Astrocyte (in vitro differentiated cells and primary cell): ENCODE measurements around the gene SERPINA5. TPM values are rescaled to one million over a fixed set of nuclear protein-coding genes. Genes with fewer than 3 reads are reported as not detected.
"Not testable (repeated sequence)": the region's sequence is repeated elsewhere in the genome, so short reads cannot be mapped to it uniquely, and the experiment has no call there.

Experiments used
- DNase-seq: peaks from one replicate; pipeline ENCODE4 v3.0.0-alpha.2; 2010; ENCODE audit warnings: low read depth
- FAIRE-seq: peaks from 2 replicates; lab custom pipeline; 2011; peaks lifted over from hg19 to GRCh38; lab: Jason Lieb, UNC
- H2AFZ ChIP-seq: 2 replicates; pipeline ENCODE4 v1.6.0; 2012; ENCODE audit warnings: low read depth, low read length, inconsistent platforms
- H3K27ac ChIP-seq: 2 replicates; pipeline ENCODE4 v1.5.1; 2011; ENCODE audit warnings: low read depth, low read length, inconsistent platforms
- H3K27me3 ChIP-seq: 2 replicates; pipeline ENCODE4 v1.6.0; 2011; ENCODE audit warnings: low read length, inconsistent platforms; ENCODE audit not compliant: insufficient read depth
- H3K36me3 ChIP-seq: 2 replicates; pipeline ENCODE4 v1.5.1; 2011; ENCODE audit warnings: low read length, inconsistent platforms; ENCODE audit not compliant: insufficient read depth
- H3K4me1 ChIP-seq: 2 replicates; pipeline ENCODE4 v1.5.1; 2011; ENCODE audit warnings: low read length, inconsistent platforms; ENCODE audit not compliant: insufficient read depth
- H3K4me2 ChIP-seq: 2 replicates; pipeline ENCODE4 v1.6.0; 2012; ENCODE audit warnings: low read length, inconsistent platforms
- H3K4me3 ChIP-seq: 2 replicates; pipeline ENCODE4 v1.5.1; 2011; ENCODE audit warnings: low read depth, mild to moderate bottlenecking, low read length, inconsistent platforms; ENCODE audit not compliant: insufficient read depth
- H3K79me2 ChIP-seq: 2 replicates; pipeline ENCODE4 v1.6.0; 2012; ENCODE audit warnings: mild to moderate bottlenecking, low read length, inconsistent platforms; ENCODE audit not compliant: insufficient read depth
- H3K9ac ChIP-seq: 2 replicates; pipeline ENCODE4 v1.6.0; 2012; ENCODE audit warnings: mild to moderate bottlenecking, low read length, inconsistent platforms
- H3K9me3 ChIP-seq: 2 replicates; pipeline ENCODE4 v1.5.1; 2012; ENCODE audit warnings: low read depth, mild to moderate bottlenecking, low read length, inconsistent platforms; ENCODE audit not compliant: insufficient read depth
- H4K20me1 ChIP-seq: 2 replicates; pipeline ENCODE4 v1.6.0; 2012; ENCODE audit warnings: low read length, inconsistent platforms; ENCODE audit not compliant: insufficient read depth
- H3K27ac Mint-ChIP-seq: one replicate; pipeline ENCODE4 v1.8.0; 2021; ENCODE audit warnings: mild to moderate bottlenecking, mixed read lengths; ENCODE audit not compliant: unreplicated experiment
- H3K27me3 Mint-ChIP-seq: one replicate; pipeline ENCODE4 v1.8.0; 2021; ENCODE audit warnings: low read depth, mixed read lengths; ENCODE audit not compliant: unreplicated experiment
- H3K36me3 Mint-ChIP-seq: one replicate; pipeline ENCODE4 v1.8.0; 2021; ENCODE audit warnings: low read depth, mixed read lengths; ENCODE audit not compliant: unreplicated experiment
- H3K4me1 Mint-ChIP-seq: one replicate; pipeline ENCODE4 v1.8.0; 2021; ENCODE audit warnings: low read depth, mixed read lengths; ENCODE audit not compliant: unreplicated experiment
- H3K4me3 Mint-ChIP-seq: one replicate; pipeline ENCODE4 v1.8.0; 2021; ENCODE audit warnings: mild to moderate bottlenecking, moderate library complexity, mixed read lengths; ENCODE audit not compliant: unreplicated experiment
- H3K9me3 Mint-ChIP-seq: one replicate; pipeline ENCODE4 v1.8.0; 2021; ENCODE audit warnings: mild to moderate bottlenecking, mixed read lengths; ENCODE audit not compliant: unreplicated experiment
- EZH2 ChIP-seq: IDR thresholded peaks from 2 replicates; pipeline ENCODE4 v1.6.1; 2012; ENCODE audit warnings: mild to moderate bottlenecking, low read length, inconsistent platforms; ENCODE audit not compliant: insufficient read depth
- total RNA-seq: library from RNA; stranded (reverse); gene quantifications from 2 replicates; pipeline ENCODE4 v1.2.1, GENCODE V29; 2021
- TF ChIP-seq, protein P1 (sequence below): IDR thresholded peaks from 2 replicates; pipeline ENCODE4 v1.5.1; 2011; ENCODE audit warnings: low read depth, mild to moderate bottlenecking, inconsistent platforms, low read length, moderate library complexity; ENCODE audit not compliant: insufficient read depth

Gene SERPINA5
- total RNA-seq, 1 donor from 2014 or later, result 0.23 TPM

DNA sequence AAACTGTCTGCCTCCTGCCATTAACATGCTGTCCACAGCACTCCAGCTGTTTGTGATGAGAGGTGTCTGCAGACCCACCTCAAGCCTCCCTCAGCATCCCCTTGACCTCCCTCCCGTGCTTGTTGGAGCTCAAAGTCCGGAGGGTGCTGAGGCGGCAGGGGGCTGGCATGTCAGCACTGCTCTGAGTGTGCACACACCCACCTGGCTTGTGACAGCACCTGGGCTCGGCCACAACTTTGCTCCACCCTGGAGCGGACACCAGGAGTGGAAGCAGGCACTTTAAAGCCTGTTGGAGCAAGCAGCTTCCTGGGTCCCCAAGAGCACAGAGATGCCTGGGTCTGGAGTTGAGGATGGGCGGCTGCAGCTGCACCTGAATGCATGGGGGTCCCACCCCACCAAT lies 51.9 kb downstream of the SERPINA5 start:
- H3K36me3 ChIP-seq, result no peaks in the 10 kb centered on the region
- TF ChIP-seq, protein P1, sequence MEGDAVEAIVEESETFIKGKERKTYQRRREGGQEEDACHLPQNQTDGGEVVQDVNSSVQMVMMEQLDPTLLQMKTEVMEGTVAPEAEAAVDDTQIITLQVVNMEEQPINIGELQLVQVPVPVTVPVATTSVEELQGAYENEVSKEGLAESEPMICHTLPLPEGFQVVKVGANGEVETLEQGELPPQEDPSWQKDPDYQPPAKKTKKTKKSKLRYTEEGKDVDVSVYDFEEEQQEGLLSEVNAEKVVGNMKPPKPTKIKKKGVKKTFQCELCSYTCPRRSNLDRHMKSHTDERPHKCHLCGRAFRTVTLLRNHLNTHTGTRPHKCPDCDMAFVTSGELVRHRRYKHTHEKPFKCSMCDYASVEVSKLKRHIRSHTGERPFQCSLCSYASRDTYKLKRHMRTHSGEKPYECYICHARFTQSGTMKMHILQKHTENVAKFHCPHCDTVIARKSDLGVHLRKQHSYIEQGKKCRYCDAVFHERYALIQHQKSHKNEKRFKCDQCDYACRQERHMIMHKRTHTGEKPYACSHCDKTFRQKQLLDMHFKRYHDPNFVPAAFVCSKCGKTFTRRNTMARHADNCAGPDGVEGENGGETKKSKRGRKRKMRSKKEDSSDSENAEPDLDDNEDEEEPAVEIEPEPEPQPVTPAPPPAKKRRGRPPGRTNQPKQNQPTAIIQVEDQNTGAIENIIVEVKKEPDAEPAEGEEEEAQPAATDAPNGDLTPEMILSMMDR, result no peak
- TF ChIP-seq EZH2, result no peak
- H3K36me3 Mint-ChIP-seq, result peaks cover 2% of the 10 kb centered on the region
- no peaks in the 10 kb centered on the region for H3K4me1 ChIP-seq
- no peak overlapping the region for H3K4me3 ChIP-seq
- no peaks in the 10 kb centered on the region for H3K9me3 ChIP-seq
- peaks cover 30% of the 10 kb centered on the region for H3K27me3 Mint-ChIP-seq
- peaks cover 8% of the 10 kb centered on the region for H3K9me3 Mint-ChIP-seq
- H3K9ac ChIP-seq, result no peak overlapping the region
- H3K27ac Mint-ChIP-seq, result no peak overlapping the region
- peaks cover 4% of the 10 kb centered on the region for H3K4me1 Mint-ChIP-seq
- H3K27ac ChIP-seq, result no peak overlapping the region
- FAIRE-seq, result no peak
- peaks cover 4% of the 10 kb centered on the region for H3K27me3 ChIP-seq
- H2AFZ ChIP-seq, result no peak overlapping the region
- H3K4me3 Mint-ChIP-seq, result no peak overlapping the region
- no peaks in the 10 kb centered on the region for H3K79me2 ChIP-seq
- no peak for DNase-seq
- H3K4me2 ChIP-seq, result no peak overlapping the region
- H4K20me1 ChIP-seq, result no peaks in the 10 kb centered on the region

- H3K79me2 ChIP-seq, result no peaks in the 10 kb centered on the region
- TF ChIP-seq, protein P1, result no peak
- TF ChIP-seq EZH2, result no peak
- H3K9ac ChIP-seq, result no peak overlapping the region
- no peak overlapping the region for H2AFZ ChIP-seq
- FAIRE-seq (no peak), DNase-seq (no peak)
- H3K27ac ChIP-seq, result no peak overlapping the region
- Mint-ChIP-seq H3K4me3 (no peak overlapping the region), H3K9me3 (no peaks in the 10 kb centered on the region), H3K27ac (no peak overlapping the region), H3K27me3 (peaks cover 21% of the 10 kb centered on the region), H3K4me1 (peaks cover 6% of the 10 kb centered on the region), H3K36me3 (peaks cover 2% of the 10 kb centered on the region)
- no peak overlapping the region for H3K4me2 ChIP-seq
- no peak overlapping the region for H3K4me3 ChIP-seq
- H3K4me1 ChIP-seq, result no peaks in the 10 kb centered on the region
- peaks cover 4% of the 10 kb centered on the region for H3K27me3 ChIP-seq
- no peaks in the 10 kb centered on the region for H4K20me1 ChIP-seq
- no peaks in the 10 kb centered on the region for H3K9me3 ChIP-seq
- no peaks in the 10 kb centered on the region for H3K36me3 ChIP-seq
Measured at GRCh38 chr14:94635154-94635553, 53.9 kb downstream of the SERPINA5 start.

- Histone ChIP-seq H3K79me2 (no peaks in the 10 kb centered on the region), H3K9ac (no peak overlapping the region), H3K4me1 (peaks cover 4% of the 10 kb centered on the region), H3K27me3 (no peaks in the 10 kb centered on the region), H3K4me2 (no peak overlapping the region), H3K36me3 (no peaks in the 10 kb centered on the region), H2AFZ (no peak overlapping the region), H4K20me1 (no peaks in the 10 kb centered on the region), H3K9me3 (no peaks in the 10 kb centered on the region), H3K27ac (no peak overlapping the region), H3K4me3 (no peak overlapping the region)
- Mint-ChIP-seq H3K36me3 (peaks cover 2% of the 10 kb centered on the region), H3K4me3 (no peak overlapping the region), H3K4me1 (peaks cover 6% of the 10 kb centered on the region), H3K27ac (no peak overlapping the region), H3K9me3 (peaks cover 2% of the 10 kb centered on the region), H3K27me3 (peaks cover 20% of the 10 kb centered on the region)
- FAIRE-seq, result no peak
- TF ChIP-seq, protein P1, result no peak
- TF ChIP-seq EZH2, result no peak
- no peak for DNase-seq
Measured at GRCh38 chr14:94636744-94637412, 55.7 kb downstream of the SERPINA5 start.

DNA sequence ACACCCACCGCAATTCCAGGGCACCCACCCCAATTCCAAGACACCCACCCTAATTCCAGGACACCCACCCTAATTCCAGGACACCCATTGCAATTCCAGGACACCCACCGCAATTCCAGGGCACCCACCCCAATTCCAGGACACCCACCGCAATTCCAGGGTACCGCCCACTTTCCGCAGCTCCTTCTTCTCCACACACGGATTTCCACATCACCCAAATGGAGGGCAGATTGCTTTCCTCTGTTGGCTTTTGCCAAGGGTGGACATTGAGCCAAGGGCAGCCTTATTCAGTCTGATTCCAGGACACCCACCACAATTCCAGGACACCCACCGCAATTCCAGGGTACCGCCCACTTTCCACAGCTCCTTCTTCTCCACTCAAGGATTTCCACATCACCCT lies 56.6 kb downstream of the SERPINA5 start:
- not testable (repeated sequence) for H3K4me3 Mint-ChIP-seq, H3K9me3 Mint-ChIP-seq

More for the DNA sequence above, 56.6 kb downstream of the SERPINA5 start:
- H3K4me1 ChIP-seq, H2AFZ ChIP-seq, FAIRE-seq, H3K27me3 ChIP-seq, H4K20me1 ChIP-seq, H3K9me3 ChIP-seq, H3K4me3 ChIP-seq, H3K36me3 ChIP-seq, H3K36me3 Mint-ChIP-seq, H3K9ac ChIP-seq, H3K27ac ChIP-seq, DNase-seq, H3K79me2 ChIP-seq, H3K4me2 ChIP-seq, H3K4me1 Mint-ChIP-seq, H3K27ac Mint-ChIP-seq: not testable (repeated sequence)
- H3K27me3 Mint-ChIP-seq, result peaks cover 13% of the 10 kb centered on the region
